Ammon's horn (tissue), 1 donor: ENCODE results near the gene IRAG1.

Source experiments
- DNase-seq: peaks from one replicate; pipeline ENCODE4 v3.0.0-alpha.2; 2016; ENCODE audit warnings: low spot score

Gene IRAG1

DNA sequence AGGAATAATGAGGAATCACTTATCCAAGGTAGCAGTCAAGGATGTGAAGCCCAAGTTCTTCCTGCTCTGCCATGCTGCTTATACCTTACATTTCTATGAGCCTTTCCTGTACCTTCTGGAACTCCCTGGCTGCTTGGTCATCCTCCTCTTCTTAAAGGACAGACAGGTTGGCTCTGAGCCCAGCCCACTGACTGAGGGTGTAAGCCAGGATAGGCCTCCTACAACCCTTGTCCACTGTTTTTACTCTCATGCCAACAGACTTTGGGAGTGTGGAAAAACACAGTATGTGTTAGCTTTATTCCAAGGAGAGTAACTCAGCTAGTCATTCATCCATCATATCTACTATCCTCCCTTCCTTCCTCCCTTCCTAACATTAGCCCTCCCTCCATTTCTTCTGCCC, 47.5 kb downstream of the IRAG1 start:
- no peak for DNase-seq

DNA sequence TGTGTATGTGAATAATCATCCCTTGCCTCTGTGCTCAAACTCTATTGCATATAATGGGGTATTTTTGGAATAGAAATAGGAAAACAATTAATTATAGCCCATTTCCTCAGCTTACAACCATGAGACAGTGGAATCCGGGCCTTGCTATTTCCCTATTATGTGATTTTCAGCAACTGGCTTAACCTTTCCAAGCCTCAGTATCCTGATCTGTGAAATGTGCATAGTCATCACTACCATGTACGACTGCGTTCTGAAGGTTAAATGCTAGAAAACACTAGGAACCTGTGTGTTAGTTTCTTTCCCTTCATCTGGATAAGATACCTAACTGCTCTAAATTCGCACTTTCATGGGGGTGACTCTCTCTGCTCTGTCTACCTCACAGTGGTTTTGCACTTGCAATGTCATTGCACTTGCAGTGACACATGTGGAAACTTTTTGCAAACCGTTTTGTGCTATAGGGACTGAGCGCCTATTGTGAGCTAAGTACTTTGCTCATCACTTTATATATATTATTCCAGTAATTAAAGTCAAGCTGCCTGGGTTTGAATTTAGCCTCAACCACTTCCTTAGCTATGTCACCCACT, 48.3 kb downstream of the IRAG1 start:
- DNase-seq: no peak
